Coronary artery (tissue), 2 donors: Measurements from ENCODE around the gene BAD.
"Not testable (repeated sequence)": the region's sequence is repeated elsewhere in the genome, so short reads cannot be mapped to it uniquely, and the experiment has no call there.

Experiments used
- DNase-seq: peaks from one replicate; pipeline ENCODE4 v3.0.0-alpha.2; 2017; ENCODE audit warnings: low spot score
- H3K27ac ChIP-seq, 2 donors: fragments of 200-600 bp; sonication (generic); one replicate each; pipeline ENCODE4 v1.5.1; 2016 to 2019
- H3K4me3 ChIP-seq: fragments of 200-600 bp; sonication (generic); 2 replicates; pipeline ENCODE4 v1.5.1; 2016; ENCODE audit warnings: mild to moderate bottlenecking, moderate library complexity
- TF ChIP-seq, protein P1 (sequence below): fragments of 200-600 bp; sonication (generic); IDR thresholded peaks from one replicate; pipeline ENCODE4 v1.5.1; 2019; ENCODE audit warnings: antibody characterized with exemption

The BAD gene

DNA sequence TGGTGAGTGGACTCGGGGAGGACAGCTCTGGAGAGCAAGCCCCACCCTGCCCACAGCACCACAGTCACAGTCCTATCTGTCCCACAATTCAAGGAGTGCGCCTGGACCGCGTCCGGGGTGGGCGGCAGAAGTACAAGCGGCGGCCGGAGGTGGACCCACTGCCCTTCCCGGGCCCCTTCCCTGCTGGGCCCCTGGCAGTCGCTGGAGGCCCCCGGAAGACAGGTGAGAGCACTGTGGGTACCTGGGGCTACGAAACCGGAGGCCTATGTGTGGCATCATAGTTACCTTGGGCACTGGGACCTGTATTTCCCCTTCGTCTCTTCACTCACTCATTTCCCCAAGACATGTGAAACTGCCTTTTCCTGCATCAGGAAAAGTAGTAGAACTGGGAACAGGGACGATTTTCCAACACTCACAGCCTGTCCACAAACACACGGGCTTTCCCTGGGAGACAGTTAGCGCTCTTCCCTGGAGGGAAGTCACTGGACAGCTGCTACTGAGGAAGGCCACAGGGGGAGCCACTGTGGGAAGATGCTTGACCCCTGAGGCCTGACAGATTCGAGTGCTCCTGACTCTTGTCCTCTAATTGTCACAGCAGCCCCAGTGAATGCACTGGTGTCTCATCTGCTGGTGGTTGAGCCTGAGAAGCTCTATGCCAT, 29.8 kb upstream of the BAD start:
- TF ChIP-seq, protein P1, sequence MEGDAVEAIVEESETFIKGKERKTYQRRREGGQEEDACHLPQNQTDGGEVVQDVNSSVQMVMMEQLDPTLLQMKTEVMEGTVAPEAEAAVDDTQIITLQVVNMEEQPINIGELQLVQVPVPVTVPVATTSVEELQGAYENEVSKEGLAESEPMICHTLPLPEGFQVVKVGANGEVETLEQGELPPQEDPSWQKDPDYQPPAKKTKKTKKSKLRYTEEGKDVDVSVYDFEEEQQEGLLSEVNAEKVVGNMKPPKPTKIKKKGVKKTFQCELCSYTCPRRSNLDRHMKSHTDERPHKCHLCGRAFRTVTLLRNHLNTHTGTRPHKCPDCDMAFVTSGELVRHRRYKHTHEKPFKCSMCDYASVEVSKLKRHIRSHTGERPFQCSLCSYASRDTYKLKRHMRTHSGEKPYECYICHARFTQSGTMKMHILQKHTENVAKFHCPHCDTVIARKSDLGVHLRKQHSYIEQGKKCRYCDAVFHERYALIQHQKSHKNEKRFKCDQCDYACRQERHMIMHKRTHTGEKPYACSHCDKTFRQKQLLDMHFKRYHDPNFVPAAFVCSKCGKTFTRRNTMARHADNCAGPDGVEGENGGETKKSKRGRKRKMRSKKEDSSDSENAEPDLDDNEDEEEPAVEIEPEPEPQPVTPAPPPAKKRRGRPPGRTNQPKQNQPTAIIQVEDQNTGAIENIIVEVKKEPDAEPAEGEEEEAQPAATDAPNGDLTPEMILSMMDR = no peak
- peak overlapping the region; percentile 33 for H3K4me3 ChIP-seq
- DNase-seq = no peak
- peak overlapping the region; percentile 22 to 75 for H3K27ac ChIP-seq

DNA sequence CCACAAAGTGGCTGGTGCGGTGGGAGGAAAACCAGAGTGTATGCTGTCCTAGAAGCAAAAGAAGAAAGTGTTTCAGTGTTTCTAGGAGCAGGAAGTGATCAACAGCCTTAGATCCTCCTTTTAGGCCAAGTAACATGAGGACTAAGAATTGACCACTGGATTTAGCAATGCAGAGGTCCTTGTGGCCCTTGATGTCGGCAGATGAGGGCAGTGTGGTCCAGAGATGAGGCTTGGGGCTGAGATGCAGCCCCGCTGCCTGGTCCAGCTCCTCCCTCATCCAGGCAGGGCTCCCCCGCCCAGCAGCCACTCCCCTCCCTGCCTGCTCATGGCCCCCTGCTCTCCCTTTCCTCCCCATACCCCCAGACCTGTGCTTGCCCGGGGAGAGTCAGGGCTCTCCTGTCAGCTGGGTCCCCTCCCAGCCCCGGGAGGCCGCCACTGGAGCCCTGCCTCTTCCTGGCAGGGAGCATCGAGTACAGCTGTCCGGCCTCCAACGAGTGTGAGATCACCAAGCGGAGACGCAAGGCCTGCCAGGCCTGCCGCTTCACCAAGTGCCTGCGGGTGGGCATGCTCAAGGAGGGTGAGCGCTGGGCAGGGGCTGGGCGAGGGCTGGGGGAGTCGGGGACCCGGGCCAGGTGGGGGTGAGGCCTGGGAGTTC, 29.2 kb upstream of the BAD start:
- no peak for DNase-seq
- H3K27ac ChIP-seq = peak overlapping the region; percentile 22 to 75
- peak overlapping the region; percentile 33 for H3K4me3 ChIP-seq
- TF ChIP-seq, protein P1 = no peak

DNA sequence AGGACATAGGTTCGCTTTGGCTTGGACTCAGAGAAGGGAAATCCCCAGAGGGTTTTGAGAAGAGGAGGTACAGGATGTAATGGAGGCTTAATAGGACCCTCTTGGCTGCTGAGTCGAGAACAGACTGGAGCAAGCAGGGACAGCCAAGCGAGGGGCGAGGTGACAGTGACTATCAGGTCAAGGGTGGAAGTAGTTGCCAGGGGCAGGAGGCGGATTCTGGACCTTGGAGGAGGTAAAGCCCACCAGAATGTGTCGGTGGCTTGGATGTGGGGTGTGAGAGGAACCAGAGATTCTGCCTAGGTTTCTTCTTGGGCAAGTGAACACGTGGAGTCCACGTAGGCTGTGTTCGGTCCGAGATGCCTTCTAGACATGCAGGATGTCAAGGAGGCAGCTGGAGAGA, 28.5 kb upstream of the BAD start:
- peak overlapping the region in 1 of 2 donors; percentile 75 for H3K27ac ChIP-seq
- H3K4me3 ChIP-seq = no peak overlapping the region
- DNase-seq = no peak
- TF ChIP-seq, protein P1 = no peak

DNA sequence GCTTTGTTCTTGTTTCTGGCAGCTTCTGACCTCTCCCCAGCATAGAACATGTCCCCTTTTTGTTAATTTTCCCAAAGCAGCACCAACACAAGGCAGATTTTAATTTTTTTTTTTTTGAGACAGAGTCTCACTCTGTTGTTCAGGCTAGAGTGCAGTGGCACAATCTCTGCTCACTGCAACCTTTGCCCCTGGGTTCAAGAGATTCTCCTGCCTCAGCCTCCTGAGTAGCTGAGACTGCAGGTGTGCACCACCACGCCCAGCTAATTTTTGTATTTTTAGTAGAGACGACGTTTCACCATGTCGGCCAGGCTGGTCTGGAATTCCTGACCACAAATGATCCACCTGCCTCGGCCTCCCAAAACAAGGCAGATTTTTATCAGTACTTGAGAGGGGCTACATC, 23.3 kb upstream of the BAD start:
- not testable (repeated sequence) for H3K4me3 ChIP-seq, H3K27ac ChIP-seq, DNase-seq

DNA sequence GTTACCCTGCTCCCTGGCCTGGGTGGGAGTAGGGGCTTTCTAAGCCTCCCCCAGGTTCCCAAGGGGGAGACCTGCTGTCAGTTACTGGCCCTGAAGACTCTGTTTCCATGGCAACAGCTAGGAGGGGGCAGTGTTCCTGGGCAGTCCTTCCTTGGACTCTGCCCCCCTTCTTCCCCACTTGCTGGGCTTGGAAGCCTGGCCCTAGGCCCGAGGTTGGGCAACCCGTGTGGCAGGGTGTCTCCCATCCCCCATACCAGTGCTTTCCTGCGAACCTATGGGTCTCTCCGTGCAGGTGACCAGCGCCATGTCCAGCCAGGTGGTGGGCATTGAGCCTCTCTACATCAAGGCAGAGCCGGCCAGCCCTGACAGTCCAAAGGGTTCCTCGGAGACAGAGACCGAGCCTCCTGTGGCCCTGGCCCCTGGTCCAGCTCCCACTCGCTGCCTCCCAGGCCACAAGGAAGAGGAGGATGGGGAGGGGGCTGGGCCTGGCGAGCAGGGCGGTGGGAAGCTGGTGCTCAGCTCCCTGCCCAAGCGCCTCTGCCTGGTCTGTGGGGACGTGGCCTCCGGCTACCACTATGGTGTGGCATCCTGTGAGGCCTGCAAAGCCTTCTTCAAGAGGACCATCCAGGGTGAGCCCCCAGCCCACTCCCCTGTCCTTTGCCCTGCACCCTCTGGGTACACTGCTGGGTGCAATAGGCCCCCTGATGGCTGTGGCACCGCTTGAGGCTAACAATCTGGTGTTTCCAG, 22.6 kb upstream of the BAD start:
- TF ChIP-seq, protein P1 = no peak

DNA sequence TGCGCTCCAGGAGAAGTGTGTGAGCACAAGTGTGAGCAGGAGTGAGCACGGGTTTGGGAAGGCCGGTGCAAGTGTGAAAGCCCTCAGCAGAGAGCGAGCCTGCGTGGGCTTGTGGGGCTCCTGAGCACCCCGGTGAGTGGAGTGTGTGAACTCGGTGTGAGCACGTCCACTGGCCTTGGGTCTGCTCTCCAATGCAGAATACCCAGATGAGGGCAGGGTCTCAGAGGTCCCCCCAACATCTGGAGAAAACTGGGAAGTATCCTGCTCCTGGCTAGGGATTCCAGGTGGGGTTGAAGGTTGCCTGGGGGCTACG, 22.1 kb upstream of the BAD start:
- no peak for DNase-seq
- Histone ChIP-seq H3K27ac (peak overlapping the region; percentile 58 to 97), H3K4me3 (peak overlapping the region; percentile 99)
- TF ChIP-seq, protein P1 = no peak

More for the DNA sequence above, 22.6 kb upstream of the BAD start:
- no peak for DNase-seq
- H3K27ac ChIP-seq = peak overlapping the region in 1 of 2 donors; percentile 97
- H3K4me3 ChIP-seq = peak overlapping the region; percentile 99

DNA sequence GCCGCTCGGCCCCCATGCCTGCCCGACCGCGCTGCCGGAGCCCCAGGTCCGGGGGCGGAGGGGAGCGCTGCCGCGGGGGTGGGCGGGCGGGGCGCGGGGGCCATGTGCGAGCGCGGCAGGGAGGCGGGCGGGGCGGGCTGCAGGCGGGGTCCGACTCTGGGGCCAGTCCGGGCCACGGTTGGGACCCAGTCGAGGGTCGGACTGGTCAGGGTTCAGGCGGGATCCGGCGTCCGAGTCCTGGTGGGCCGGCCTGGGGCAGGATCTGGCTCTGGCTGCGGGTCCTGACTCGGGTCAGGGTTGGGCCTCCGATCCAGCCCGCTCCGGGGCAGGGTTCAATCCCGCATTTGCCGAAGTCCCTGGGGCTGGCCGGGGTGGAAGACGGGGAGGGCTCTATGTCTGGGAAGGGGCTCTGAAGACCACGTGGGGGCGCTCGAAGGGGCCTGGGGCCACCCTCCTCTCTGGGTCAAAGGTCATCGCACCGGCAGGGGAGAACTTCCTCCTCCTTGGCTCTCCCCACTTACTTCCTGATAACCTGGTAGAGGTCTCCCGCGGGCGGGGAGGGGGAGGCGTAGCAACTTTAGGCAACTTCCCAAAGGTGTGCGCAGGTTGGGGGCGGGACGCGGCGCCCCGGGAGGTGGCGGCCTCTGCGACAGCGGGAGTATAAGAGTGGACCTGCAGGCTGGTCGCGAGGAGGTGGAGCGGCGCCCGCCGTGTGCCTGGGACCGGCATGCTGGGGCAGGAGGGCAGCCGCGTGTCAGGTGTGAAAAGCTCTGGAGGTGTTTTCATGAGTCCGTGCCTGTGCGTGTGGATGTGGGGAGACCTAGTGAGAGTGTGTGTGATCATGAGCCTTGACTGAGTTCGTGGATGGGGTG, 21.5 kb upstream of the BAD start:
- peak overlapping the region; percentile 99 for H3K4me3 ChIP-seq
- H3K27ac ChIP-seq = peak overlapping the region; percentile 58 to 97
- TF ChIP-seq, protein P1 = no peak
- no peak for DNase-seq
